COLO668 (cell line): ENCODE results near the gene N4BP3.
A peak's percentile ranks its signal among the peaks of the same experiment; 100 is the strongest.

ENCODE experiments used
- DNase-seq: peaks from one replicate; lab custom pipeline; 2025; ENCODE audit not compliant: unreplicated experiment; lab: John Stamatoyannopoulos, UW

N4BP3 gene

DNA sequence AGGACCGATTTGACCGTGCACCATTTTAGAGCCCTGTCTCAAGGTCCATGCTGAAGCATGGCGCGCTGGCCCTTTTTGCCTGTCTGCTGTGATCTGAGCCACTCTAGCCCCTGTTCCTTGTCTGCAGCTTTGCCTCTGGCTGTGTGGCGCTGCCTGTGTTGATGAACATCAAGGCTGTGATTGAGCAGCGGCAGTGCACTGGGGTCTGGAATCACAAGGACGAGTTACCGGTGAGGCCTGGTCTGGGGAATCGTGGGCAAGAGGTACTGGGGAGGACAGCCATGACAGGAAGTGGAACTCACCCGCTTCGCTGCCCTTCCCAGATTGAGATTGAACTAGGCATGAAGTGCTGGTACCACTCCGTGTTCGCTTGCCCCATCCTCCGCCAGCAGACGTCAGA is 34.1 kb downstream of the N4BP3 start:
- DNase-seq: no peak

DNA sequence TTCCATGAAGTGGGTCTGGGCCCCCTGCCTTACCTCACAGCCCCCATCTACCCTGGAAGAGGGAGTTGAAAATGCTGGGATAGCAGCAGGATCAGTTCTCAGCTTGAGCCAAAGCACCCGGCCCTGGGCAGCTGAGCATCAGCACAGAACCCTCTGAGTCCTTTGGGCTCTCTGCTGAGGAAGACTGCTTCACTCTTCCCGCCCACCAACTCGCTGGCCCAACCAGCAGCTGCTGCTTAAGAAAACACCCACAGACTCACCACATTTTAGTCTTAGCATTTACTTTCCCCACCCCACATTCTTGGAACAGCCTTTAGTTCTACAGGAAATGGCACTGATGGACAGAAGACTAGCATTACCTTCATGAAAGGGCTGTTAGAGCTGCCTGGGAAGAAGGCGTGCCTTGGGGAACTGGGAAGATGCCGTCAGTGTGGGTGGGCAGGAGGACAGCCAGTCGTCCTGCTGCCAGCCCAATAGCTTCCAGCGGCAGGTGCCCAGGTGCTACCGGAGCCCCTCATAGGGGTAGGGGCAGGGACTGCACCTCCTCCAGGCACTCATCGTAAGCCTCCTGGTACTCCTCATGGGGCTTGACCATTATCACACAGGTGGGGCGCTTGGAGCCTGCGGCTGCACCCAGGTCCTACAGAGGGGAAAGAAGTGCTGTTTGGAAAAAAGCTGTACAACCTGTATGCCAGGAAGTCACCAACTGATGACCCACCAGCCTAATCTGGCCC is 36.0 kb downstream of the N4BP3 start:
- DNase-seq: no peak

- no peak for DNase-seq
These were observed 37.8 kb downstream of the N4BP3 start for GRCh38 chr5:178150977-178151734.

DNA sequence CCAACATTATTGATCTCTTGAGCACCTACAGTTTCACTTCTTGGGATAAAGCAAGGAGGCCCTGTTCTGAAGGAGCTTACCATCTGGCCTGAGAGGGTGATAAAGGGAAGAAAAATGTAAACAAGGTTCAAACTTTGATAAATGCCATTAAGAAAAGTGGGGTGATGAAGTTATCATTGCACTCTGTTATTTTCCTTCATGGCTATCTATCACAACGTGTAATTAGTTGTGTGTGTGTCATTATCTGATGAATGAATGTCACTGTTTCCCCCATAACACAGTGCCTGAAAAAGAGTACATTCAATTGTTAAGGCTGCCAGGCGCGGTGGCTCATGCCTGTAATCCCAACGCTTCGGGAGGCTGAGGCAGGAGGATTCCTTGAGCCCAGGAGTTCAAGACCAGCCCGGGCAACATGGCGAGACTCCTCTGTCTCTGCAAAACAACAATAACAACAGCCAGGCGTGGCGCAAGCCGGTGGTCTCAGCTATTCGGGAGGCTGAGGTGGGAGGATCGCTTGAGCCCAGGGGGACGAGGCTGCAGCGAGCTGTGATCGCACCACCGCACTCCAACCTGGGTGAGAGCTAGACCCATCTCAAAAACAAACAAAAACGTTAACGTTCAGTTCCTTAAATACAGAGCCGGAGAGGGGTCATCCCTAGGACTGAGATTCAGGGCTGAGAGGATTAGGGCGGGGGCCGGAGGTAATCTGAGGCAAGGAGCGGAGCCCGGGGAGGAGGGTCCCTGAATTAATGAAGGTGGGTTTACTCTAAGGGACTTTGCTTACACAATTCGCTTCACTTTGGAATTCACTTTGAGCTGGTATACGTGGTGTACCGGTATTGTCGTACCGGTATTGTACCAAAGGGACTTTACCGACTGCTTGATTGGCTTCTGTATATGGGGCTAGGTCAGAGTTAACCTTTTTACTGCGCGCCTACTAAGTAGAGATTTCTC is 39.4 kb downstream of the N4BP3 start:
- DNase-seq: no peak

DNA sequence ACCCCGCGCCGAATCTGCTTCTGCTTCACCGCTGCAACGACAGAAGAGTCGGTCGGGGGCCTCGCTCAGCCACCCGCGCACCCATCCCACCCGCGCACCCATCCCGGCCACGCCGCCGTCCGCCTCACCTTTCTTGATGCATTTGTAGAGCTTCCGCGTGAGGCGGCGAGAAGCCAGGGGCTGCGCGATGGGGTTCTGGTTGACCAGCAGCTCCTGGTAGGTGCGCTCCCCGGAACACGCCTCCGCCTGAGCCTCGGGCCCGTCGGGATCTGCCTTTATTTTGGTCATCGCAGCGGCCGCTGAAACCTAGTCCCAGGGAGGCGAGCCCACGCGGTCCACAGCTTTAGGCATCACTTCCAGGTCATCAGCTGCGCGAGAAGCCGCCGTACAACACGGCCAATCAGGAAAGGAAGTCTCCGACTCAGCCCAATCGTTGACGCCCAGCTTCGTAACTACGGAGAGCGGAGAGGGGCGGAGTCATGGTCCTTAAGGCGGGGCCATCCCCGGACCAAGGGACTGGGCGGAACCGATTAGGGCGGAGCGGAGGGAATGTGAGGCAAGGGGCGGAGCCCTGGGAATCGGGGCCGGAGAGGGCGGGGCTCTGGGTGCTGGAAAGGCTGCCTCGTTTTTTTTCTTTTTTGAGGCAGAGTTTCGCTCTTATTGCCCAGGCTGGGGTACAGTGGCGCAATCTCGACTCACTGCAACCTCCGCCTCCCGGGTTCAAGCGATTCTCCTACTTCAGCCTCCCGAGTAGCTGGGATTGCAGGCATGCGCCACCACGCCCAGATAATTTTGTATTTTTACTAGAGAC is 40.4 kb downstream of the N4BP3 start, which contains the start of gene NHP2:
Gene NHP2, minus strand, starts transcription at position 356 of the 811 bp plus-strand sequence. Its CDS starts 68 bp downstream, at position 288.
- DNase-seq: peak; percentile 94

DNA sequence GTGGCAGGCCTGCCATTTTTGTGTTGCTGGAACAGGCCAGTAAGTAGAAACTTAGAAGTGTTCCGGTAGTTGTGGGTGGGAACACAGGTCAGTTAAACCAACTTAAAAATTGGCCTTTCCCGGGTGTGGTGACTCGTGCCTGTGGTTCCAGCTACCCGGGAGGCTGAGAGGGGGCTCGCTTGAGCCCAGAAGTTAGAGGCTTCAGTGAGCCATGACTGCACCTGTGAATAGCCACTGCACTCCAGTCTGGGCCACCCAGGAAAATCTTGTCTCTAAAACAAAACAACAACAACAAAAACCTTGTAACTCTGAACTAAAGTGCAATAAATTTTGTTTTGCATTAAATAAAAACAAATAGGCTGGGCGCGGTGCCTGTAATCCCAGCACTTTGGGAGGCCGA is 41.7 kb downstream of the N4BP3 start:
- no peak for DNase-seq

DNA sequence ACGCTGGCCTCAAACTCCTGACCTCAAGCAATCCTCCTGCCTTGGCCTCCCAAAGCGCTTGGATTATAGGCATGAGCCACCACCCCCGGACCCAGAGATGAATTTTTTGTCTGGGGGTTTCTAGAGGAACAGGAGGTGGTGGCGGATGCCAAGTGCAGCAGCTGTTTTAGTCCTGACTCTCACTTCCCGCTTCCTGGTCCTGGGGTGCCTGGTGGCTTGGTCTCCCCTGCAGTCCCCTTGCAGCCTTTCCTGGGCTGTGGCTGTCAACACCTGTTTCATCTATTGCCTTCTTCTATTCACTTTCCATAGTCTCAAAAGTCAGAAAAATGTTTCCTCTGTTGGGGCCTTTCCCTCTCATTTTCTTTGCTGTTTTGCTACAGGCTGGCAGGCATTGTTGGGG is 46.8 kb downstream of the N4BP3 start:
- no peak for DNase-seq

GRCh38 chr5:178162481-178162880 is 49.1 kb downstream of the N4BP3 start:
- no peak for DNase-seq

DNA sequence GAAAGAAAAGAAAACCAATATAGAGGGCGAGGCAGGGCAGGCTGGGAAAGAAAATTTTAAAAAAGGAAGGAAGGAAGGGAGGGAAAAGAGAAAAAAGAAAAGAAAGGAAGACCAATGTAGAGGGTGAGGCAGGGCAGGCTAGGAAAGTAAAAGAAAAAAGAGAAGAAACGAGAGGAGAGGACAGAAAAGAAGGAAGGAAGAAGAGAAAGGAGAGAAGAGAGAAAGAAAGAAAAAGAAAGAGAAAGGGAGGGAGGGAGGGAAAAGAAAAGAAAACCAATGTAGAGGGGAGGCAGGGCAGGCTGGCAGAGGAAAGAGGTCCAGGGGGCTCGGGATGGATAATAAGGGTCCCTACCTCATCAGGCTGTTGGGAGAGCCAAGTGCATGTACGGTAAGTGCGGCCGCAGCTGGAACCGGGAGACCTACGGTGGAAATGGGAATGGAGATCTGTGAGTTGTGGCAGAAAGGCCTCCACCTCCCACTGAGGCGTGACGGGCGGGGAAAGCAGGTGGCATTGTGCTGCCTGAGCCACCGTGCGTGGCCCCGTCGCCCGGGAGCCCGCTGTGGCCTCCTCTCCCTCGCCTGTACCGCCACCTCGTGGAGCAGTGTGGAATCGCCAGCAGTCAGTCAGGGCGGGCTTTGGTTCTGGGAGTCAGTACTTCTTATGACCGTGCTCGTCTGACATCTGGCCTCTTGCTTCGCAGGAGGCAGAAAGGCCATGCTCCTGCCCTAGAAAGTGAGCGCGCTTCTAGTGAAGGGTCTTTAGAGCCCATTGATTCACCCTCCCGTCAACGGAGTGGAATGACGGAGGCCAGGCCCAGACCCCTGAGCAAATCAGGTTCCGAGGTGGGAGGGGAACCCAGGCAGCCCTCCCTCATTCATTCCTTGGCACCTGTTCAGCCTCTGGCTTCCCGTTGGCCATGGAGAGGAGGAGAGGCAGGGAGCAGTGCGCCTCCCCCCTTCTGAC is 50.7 kb downstream of the N4BP3 start:
- peak; percentile 91 for DNase-seq

GRCh38 chr5:178165581-178165980 is 52.2 kb downstream of the N4BP3 start:
- DNase-seq: no peak

GRCh38 chr5:178170455-178170854 is 57.1 kb downstream of the N4BP3 start:
- DNase-seq: no peak

DNA sequence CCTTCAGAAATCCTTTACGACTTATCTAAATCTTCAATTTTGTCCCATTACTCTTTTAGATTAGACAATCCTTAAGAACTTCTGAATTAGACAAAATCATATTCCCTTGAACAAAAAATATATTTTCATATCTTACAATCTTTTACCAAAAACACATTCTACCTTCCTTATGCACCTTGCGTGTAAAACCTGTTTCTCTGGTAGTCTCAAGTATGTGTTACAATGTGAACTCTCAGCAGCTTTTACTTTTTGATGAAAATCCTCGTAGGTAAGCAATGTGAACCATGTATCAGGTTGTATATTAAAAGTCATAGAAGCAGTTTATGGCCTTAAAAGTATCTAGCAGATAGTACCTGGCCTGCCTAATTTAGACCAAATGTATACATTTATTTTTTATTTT is 61.1 kb downstream of the N4BP3 start:
- no peak for DNase-seq
